GM12892 (cell line): ENCODE results near the gene RARG. TPM values are rescaled to one million over a fixed set of nuclear protein-coding genes. Genes with fewer than 3 reads are reported as not detected.

Source experiments
- DNase-seq: peaks from one replicate; pipeline ENCODE4 v3.0.0; 2011; ENCODE audit not compliant: insufficient read length
- FAIRE-seq: peaks from 2 replicates; lab custom pipeline; 2011; peaks lifted over from hg19 to GRCh38; lab: Jason Lieb, UNC
- POLR2A ChIP-seq: IDR thresholded peaks from 2 replicates; pipeline ENCODE4 v1.6.1; 2011; ENCODE audit warnings: low read depth, low read length, control low read depth
- POLR2AphosphoS5 ChIP-seq: IDR thresholded peaks from 2 replicates; pipeline ENCODE4 v1.6.1; 2011; ENCODE audit warnings: low read depth, low read length, control low read depth
- TAF1 ChIP-seq: IDR thresholded peaks from 2 replicates; pipeline ENCODE4 v1.6.1; 2011; ENCODE audit warnings: low read depth, mild to moderate bottlenecking, control low read depth, low read length, borderline replicate concordance
- polyA plus RNA-seq: library from polyadenylated mRNA; unstranded; fragments of >200 nt; gene quantifications from one replicate; pipeline ENCODE4 v1.2.1, GENCODE V29; 2012; ENCODE audit warnings: missing spikeins, inconsistent platforms; ENCODE audit not compliant: missing spikeins

Gene RARG
- 1.9 TPM for polyA plus RNA-seq

DNA sequence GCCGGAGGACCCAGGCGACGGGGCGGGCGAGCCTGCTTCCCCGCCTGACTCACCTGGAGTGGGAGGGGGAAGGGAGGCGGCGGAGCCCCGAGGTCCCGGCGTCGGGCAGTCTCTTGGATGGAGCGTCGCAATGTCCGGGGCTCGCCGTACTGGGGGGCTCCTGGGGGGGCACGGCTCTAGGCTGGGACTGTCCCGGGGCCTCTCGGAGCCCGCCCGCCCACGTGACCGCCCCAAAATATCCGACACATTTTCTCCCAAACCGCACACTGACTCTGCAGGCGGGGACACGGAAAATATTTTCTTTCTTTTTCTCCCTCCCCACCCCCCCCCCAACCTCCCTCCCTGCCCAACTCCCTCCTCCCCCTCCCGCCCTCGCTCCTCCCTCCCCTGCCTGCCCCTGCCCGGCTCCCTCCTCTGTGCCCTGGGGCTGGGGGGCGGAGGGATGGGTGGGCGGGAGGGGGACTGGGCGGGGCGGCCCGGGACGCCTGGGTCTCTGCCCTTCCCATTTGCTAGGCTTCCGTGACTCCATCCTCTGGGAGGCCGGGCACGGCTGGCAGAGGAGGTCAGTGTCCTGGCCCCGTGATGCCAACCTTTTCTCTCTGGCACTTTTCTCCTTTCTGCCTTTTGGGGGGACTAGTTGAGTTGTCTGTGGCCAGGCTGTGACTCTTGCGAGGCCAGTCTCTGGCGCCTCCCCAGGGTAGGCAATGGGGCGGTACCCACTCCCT lies at the start of gene RARG:
RARG (minus strand) TSS at position 289 of the 725 bp plus-strand sequence. CDS start 4,664 bp downstream, outside the sequence.
- DNase-seq, result peak; percentile 58
- FAIRE-seq, result no peak

DNA sequence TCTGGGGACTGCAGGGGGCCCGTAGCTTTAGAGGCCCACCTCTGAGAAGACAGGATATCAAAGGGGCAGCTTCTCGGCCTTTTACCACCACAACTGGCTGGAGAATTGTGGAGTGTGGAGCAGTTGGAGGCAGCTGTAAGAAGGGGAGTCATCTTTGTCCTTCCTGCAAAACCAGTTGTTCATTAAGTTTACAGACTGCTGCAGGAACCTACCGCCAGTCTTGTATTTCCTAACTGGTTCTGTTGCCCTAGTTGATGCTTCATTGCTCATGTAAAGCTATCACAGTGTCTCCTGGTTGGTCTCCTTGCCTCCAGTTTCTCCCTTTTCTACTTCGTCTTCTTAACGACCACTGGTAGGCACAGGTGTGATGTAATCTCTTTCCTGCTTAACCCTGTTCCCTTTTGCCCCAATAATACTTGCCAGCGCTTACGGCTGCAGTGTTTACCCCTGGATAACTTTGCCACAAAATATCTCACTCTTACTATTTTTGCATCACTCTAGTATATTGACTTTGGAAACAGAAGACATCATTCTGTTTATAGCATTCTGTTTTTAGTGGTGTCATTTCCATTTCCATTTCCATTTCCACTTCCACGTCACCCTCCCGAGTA lies 48.0 kb upstream of the RARG start:
- DNase-seq, result no peak
- TF ChIP-seq TAF1 (no peak), POLR2AphosphoS5 (no peak), POLR2A (no peak)
- no peak for FAIRE-seq

More for the DNA sequence above, at the start of gene RARG:
- TF ChIP-seq POLR2A (no peak), TAF1 (no peak), POLR2AphosphoS5 (no peak)

DNA sequence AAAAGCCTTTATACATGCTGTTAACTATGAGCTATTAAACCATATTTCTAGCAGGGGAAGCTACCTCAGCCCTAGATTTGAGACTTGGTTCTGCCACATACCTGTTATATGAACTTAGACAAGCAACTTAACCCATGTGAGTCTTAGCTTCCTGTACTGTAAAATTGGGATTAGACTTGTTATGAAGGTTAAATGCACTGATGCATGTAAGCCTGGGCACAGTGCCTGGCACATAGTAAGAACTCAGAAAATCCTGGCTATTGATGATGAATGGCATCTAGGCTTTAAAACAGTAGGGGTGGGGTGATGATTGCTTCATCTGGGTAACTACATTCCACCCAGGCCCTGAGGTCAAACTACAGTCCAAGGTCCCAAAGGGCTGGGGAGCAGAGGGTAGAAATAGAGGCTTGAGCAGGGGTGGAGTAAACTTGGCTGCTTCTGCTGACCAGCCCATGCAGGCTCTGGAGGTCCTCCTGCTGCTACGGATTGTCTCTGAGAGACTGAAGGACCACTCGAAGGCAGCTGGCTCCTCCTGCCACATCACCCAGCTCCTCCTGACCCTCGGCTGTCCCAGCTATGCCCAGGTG lies 47.4 kb upstream of the RARG start:
- TF ChIP-seq POLR2AphosphoS5 (no peak), POLR2A (no peak), TAF1 (no peak)
- DNase-seq (no peak), FAIRE-seq (no peak)

DNA sequence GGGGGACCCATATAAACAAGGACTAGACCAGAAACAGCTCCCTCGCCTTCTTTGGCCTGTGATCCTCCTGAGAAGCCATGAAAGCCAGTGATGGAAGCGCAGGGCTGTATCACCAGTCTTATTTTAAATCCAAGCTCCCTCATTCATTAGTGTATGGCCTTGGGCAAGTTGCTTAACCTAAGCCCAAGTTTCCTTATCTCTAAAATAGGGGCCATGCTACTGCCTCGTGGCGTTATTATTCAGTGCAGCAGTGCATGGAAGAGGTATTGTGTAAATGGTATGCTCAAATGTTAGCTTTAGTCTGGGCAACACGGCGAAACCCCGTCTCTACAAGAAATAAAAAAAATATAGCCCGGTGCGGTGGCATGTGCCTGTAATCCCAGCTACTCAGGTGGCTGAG lies 46.0 kb upstream of the RARG start:
- no peak for DNase-seq
- no peak for FAIRE-seq
- no peak for TF ChIP-seq TAF1
- no peak for TF ChIP-seq POLR2A
- TF ChIP-seq POLR2AphosphoS5, result no peak

DNA sequence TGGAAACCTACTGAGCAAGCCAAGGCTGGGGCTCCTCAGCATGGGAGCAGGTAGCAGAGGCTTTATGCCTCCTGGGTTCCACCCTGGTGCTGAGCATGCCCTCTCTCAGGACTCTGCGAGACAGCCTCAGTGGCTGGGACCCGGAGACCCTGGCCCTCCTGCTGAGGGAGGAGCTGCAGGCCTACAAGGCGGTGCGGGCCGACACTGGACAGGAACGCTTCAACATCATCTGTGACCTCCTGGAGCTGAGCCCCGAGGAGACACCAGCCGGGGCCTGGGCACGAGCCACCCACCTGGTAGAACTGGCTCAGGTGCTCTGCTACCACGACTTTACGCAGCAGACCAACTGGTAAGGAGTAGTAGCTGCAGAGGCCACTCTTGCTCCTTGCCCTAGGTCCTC lies 44.5 kb upstream of the RARG start:
- FAIRE-seq (no peak), DNase-seq (no peak)
- TF ChIP-seq POLR2A, result no peak
- no peak for TF ChIP-seq POLR2AphosphoS5
- TF ChIP-seq TAF1, result no peak

- TF ChIP-seq POLR2A, result no peak
- no peak for TF ChIP-seq TAF1
- TF ChIP-seq POLR2AphosphoS5, result no peak
- FAIRE-seq (no peak), DNase-seq (no peak)
Observed at GRCh38 chr12:53274445-53274844, 42.4 kb upstream of the RARG start.

- no peak for TF ChIP-seq TAF1
- no peak for TF ChIP-seq POLR2A
- no peak for TF ChIP-seq POLR2AphosphoS5
- FAIRE-seq (no peak), DNase-seq (no peak)
Observed at GRCh38 chr12:53268630-53269562, 36.9 kb upstream of the RARG start.

DNA sequence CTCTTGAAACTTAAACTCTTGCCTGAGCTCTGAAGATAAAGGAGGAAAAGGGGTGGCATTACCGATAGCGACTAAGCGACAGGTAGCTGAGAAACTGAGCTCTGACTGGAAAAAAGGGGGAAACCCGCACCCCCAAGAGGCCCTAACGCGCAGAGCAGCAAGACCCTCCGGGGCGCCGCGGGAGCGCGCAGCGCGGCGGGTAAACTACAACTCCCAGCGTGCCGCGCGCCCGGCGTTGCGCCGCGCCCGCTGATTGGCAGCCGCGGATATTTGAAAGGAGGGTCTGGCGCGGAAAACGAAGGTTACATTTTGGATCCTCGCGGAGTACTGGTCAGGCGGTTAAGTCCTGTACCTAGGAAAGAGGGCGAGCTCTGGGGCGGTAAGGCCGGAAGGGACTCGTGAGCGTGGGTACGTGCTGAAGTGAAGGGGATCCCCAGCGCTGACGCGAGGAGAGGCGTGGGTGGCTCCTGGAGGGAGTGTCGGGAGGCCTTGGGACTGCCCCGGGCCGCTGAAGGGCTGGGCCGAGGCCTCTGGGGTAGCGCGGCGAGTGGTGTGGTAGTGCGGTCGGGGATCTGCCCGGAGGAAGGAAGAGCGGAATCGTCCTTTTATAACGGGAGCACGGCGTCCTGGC lies 36.1 kb upstream of the RARG start, which contains the start of gene ESPL1:
ESPL1 (plus strand) TSS at position 301 of the 631 bp plus-strand sequence. CDS start 468 bp downstream, outside the sequence.
- peak; percentile 98 for FAIRE-seq
- DNase-seq, result peak; percentile 92
- TF ChIP-seq POLR2AphosphoS5 (no peak), POLR2A (peak; percentile 3; the same call in 1 of the 2 replicates)

DNA sequence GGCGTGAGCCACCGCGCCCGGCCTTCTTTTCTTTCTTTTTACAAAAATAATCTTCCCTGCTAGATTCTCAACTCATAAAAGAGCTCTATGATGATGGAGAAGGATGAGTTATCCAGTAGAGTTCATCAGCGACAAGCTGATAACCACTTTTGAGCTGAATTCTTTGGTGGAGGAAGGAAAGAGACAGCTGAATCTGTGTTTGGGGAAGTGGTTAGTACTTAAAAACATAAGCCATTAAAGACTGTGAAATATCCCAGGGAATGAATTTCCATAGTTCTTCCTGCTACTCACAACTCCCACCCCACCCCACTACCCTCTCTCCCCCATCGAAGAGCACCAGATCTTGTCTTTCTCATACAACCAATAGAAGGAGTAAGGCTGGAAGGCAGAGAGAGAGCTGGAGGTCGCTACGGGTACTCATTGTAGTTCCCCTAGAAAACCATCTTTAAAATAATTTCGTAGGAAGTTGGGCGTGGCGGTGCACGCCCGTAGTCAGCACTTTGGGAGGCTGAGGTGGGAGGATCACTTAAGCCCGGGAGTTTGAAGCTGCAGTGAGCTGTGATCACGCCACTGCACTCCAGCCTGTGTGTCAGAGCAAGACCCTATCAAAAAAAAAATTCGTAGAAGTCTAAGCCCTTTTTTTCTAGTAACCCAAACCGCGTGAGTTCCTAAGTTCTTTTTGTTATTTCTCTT lies 35.4 kb upstream of the RARG start:
- no peak for FAIRE-seq
- TF ChIP-seq TAF1 (no peak), POLR2A (peak; percentile 9; the same call in 1 of the 2 replicates)
- no peak for DNase-seq

DNA sequence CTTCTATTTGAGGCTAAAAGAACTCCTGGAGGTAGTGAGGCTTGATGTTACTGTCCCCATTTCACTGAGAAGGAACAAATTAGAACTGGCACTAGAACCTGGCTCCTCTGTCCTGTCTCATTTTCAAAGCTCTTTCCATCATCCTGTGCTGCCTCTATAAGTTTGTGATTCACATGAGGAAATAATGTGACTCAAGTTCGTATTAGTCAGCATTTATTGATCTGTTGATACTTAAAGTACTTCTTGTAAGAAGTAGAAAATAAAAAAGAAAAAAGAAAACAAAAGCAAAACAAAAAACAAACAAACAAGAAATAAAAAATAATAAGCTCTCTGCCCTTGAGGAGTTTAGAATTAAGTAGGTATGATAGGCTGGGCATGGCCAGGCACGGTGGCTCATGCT lies 33.8 kb upstream of the RARG start:
- TF ChIP-seq TAF1, result no peak
- no peak for TF ChIP-seq POLR2AphosphoS5
- TF ChIP-seq POLR2A, result no peak
- FAIRE-seq, result no peak
- DNase-seq, result no peak
